ENCODE results near the gene PTGER4.

The PTGER4 gene

DNA sequence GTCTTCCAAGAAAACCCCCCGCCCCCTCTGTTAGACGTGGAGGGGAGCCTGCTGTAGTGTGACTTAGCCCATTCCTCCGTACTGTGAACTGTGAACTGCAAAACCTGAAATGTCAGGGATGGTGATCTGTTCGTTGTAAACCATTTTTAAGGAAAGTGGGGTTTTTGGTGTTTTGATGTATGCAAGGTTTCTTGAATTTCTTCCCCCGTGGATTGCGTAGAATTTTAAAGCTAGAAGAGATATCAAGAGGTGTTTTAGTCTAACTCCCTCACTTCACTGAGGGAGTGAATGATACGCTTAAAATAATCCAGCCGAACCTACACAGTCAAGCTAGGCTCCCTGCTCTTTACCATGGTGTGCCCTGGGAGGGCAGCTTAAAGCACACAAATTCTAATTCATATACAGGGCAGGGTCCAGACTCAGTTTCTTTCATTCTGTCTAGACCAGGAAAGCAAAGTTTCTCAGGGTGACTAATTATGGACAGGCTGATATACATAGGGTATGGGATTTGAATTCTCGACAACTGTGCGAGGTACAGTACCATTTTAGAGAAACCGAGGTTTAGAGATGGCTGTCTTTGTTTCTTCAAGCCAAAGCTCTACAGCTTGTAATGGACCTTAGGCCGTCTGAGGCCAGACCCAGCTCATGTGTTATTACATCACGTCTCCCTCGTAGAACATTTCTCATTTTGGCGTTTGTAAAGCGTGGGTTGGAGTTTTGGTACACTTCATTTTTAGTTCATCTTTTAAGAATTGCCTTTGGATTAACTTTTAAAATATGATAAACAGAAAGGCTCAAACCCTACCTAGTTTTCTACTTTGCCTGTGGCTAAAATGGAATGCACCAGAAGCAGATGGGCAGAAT is 2.7 kb downstream of the PTGER4 start:
- Histone ChIP-seq H3K4me2 (ENCODE audit: low read length) (peak overlapping the region; percentile 84), H3K4me3 (ENCODE audit: low read length) (peak overlapping the region; percentile 77), H3K4me1 (ENCODE audit: control insufficient read depth, insufficient read depth, low read length) (peaks cover 36% of the 10 kb centered on the region), H3K9ac (ENCODE audit: low read depth, low read length) (peak overlapping the region; percentile 93), H3K9me3 (replicated peaks; ENCODE audit: low read length) (no peaks in the 10 kb centered on the region), H3K36me3 (ENCODE audit: insufficient read depth, low read length) (peaks cover 30% of the 10 kb centered on the region), H3K27me3 (ENCODE audit: control insufficient read depth, insufficient read depth, low read length) (no peaks in the 10 kb centered on the region)

DNA sequence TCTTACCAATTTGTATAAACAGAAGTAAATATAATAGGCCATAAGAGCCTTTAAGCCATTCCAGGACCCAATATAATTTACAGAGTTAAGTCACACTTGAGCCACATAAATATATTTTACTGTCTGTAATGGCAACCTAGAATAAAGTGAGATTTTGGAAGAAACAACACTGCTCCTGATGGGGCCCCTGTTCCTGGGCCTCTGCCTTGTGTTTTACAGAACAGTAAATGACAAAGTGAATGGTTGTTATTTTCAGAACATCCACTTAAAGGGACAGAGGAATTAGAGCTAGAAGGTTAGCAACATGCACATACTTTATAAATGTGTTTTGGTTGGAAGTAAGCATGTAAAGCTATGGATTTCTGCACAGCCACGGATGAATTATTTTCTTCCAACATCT is 3.6 kb downstream of the PTGER4 start:
- Histone ChIP-seq H3K9ac (ENCODE audit: low read depth, low read length) (peak overlapping the region; percentile 93), H3K4me1 (ENCODE audit: control insufficient read depth, insufficient read depth, low read length) (peaks cover 35% of the 10 kb centered on the region), H3K36me3 (ENCODE audit: insufficient read depth, low read length) (peaks cover 38% of the 10 kb centered on the region), H3K4me2 (ENCODE audit: low read length) (peak overlapping the region; percentile 84), H3K9me3 (replicated peaks; ENCODE audit: low read length) (no peaks in the 10 kb centered on the region), H3K4me3 (ENCODE audit: low read length) (peak overlapping the region; percentile 77), H3K27me3 (ENCODE audit: control insufficient read depth, insufficient read depth, low read length) (no peaks in the 10 kb centered on the region)

DNA sequence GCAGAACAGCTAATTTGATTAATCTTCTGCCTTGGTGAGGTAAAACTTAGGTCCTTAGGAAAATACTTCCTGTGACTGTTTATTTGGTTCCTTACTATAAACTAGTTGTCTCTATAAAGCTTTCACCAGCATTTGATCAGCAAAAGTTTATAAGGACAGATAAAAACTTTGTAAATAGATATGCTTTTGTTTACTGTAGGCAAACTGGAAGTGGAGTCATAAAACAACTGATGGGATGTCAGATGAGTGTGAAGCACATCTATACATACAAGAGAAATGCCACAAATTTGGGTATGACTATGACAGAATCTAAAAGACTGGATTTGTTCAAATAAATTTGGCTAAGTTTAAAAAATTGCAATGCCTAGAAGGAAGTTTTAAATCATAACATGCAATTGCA is 5.5 kb downstream of the PTGER4 start:
- Histone ChIP-seq H3K4me1 (ENCODE audit: control insufficient read depth, insufficient read depth, low read length) (peaks cover 49% of the 10 kb centered on the region), H3K4me3 (ENCODE audit: low read length) (peak overlapping the region; percentile 77), H3K36me3 (ENCODE audit: insufficient read depth, low read length) (peaks cover 48% of the 10 kb centered on the region), H3K9me3 (replicated peaks; ENCODE audit: low read length) (no peaks in the 10 kb centered on the region), H3K4me2 (ENCODE audit: low read length) (peak overlapping the region; percentile 84), H3K9ac (ENCODE audit: low read depth, low read length) (peak overlapping the region; percentile 57), H3K27me3 (ENCODE audit: control insufficient read depth, insufficient read depth, low read length) (no peaks in the 10 kb centered on the region)

DNA sequence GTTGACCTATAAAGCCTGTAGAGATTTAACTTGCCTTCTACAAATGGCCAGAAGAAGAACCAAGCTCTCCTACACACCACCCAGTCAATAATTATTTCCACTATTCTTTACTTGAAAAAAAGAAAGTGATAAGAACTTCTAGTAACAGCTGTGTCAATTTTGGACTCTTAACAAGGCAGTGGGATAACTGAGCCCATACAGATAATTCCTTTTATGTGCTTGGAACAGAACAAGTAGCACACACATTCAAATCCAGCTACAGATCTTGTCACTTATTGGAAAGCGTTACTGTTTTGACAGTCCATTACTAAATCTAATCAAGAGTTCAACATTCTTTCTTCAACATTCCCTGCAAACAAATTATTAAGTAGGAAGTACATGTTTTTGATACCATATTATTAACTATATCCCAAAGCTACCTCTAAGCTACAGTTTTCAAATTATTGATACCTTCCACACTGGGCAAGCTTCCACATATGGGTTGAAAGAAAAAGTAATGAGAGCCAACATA is 6.3 kb downstream of the PTGER4 start:
- H3K36me3 ChIP-seq (ENCODE audit: insufficient read depth, low read length), result peaks cover 53% of the 10 kb centered on the region
- no peaks in the 10 kb centered on the region for H3K27me3 ChIP-seq (ENCODE audit: control insufficient read depth, insufficient read depth, low read length)
- H3K9me3 ChIP-seq (replicated peaks; ENCODE audit: low read length), result no peaks in the 10 kb centered on the region
- H3K9ac ChIP-seq (ENCODE audit: low read depth, low read length), result peak overlapping the region; percentile 57
- H3K4me2 ChIP-seq (ENCODE audit: low read length), result peak overlapping the region; percentile 84
- H3K4me3 ChIP-seq (ENCODE audit: low read length), result peak overlapping the region; percentile 41
- H3K4me1 ChIP-seq (ENCODE audit: control insufficient read depth, insufficient read depth, low read length), result peaks cover 53% of the 10 kb centered on the region

DNA sequence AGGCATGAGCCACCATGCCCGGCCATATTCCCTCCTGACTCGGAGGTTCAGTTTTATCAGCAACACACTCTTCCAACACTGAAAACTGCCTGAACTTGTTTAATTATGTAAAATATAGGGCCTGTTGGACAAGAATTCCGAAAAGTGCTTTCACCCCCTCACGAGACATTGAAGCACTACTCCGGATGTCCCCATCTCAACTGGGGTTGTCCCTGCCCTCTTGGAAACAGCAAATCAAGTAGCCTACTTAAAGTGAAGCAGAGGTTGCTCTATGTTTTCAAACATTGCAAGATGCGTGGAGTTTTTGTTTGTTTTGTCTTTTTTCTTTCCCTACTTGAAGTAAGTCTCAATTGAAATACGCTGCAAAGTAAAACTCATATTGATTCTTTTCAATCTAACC is 7.6 kb downstream of the PTGER4 start:
- Histone ChIP-seq H3K9me3 (replicated peaks; ENCODE audit: low read length) (no peaks in the 10 kb centered on the region), H3K4me3 (ENCODE audit: low read length) (peak overlapping the region; percentile 43), H3K27me3 (ENCODE audit: control insufficient read depth, insufficient read depth, low read length) (no peaks in the 10 kb centered on the region), H3K9ac (ENCODE audit: low read depth, low read length) (peak overlapping the region; percentile 62), H3K36me3 (ENCODE audit: insufficient read depth, low read length) (peaks cover 50% of the 10 kb centered on the region), H3K4me2 (ENCODE audit: low read length) (peak overlapping the region; percentile 71), H3K4me1 (ENCODE audit: control insufficient read depth, insufficient read depth, low read length) (peaks cover 53% of the 10 kb centered on the region)

DNA sequence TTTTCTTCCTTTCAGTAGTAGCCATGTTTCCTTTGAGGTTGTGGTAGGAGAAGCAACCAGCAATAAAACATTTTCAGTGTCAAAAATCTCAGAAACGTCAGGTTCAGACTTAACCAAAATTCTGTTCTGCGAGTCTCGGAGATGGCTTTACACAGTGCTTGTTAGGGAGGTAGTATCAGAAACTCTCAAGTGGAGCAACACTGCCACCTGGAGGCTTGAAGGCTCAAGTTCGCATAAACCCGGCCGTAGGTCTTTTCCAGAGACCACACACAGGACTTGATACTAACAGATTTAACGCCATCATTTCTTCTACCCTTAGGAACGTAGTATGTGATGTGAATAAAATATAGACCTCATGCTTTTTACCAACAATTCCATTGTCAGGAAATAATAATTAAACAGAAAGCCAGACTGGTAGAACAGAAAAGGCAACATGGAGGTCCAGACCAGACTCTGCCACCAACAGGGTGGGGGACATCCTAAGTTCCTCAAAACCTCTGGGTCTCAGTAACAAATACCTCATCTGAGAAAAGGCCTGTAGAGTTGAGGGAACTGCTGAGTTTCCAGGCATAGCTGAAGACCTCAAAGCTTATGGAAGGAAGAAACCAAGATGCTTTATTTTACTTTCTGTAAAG is 8.5 kb downstream of the PTGER4 start:
- H3K9ac ChIP-seq (ENCODE audit: low read depth, low read length), result peak overlapping the region; percentile 71
- peak overlapping the region; percentile 73 for H3K4me2 ChIP-seq (ENCODE audit: low read length)
- H3K4me3 ChIP-seq (ENCODE audit: low read length), result peak overlapping the region; percentile 25
- H3K4me1 ChIP-seq (ENCODE audit: control insufficient read depth, insufficient read depth, low read length), result peaks cover 53% of the 10 kb centered on the region
- no peaks in the 10 kb centered on the region for H3K27me3 ChIP-seq (ENCODE audit: control insufficient read depth, insufficient read depth, low read length)
- H3K9me3 ChIP-seq (replicated peaks; ENCODE audit: low read length), result no peaks in the 10 kb centered on the region
- peaks cover 52% of the 10 kb centered on the region for H3K36me3 ChIP-seq (ENCODE audit: insufficient read depth, low read length)

DNA sequence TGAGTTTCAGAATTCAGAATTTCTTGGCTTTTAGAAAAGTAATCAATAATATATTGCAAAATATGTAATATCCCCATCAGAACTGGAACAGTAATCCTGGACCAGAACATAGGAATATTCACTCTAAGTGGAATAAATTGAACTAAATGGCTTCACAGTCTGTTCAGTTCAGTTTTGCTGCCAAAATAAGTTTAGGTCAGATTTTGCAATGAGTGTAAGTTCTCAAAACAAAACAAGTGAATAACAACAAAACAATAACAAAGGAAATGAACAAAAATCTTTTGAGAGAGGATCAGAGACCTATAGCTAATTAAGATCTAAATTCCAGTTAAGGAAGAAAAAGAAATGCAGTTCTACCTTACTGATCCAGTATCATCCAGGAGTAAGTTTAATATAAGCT is 9.3 kb downstream of the PTGER4 start:
- peak overlapping the region; percentile 73 for H3K4me2 ChIP-seq (ENCODE audit: low read length)
- peak overlapping the region; percentile 71 for H3K9ac ChIP-seq (ENCODE audit: low read depth, low read length)
- peaks cover 52% of the 10 kb centered on the region for H3K36me3 ChIP-seq (ENCODE audit: insufficient read depth, low read length)
- H3K4me3 ChIP-seq (ENCODE audit: low read length), result no peak overlapping the region
- no peaks in the 10 kb centered on the region for H3K27me3 ChIP-seq (ENCODE audit: control insufficient read depth, insufficient read depth, low read length)
- H3K4me1 ChIP-seq (ENCODE audit: control insufficient read depth, insufficient read depth, low read length), result peaks cover 53% of the 10 kb centered on the region
- H3K9me3 ChIP-seq (replicated peaks; ENCODE audit: low read length), result no peaks in the 10 kb centered on the region

DNA sequence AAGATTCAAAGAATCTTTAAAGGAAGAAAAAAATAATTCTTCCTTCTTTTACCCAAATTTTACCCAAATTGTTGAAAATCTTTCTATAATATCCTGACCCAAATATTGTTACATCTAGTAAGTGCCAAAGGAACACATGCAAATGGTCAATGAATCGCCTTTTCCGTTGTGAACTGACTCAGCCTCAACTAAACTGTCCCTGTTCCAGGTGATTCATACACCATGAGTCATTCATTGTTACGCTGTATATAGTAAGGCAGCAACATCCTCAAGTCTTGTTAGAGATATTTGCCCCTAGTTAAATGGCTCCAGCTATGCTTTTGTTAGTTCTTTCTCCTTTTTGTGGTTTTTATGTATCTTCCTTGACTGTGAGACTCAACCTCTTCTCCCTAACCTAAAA is 9.7 kb downstream of the PTGER4 start:
- Histone ChIP-seq H3K4me1 (ENCODE audit: control insufficient read depth, insufficient read depth, low read length) (peaks cover 53% of the 10 kb centered on the region), H3K4me2 (ENCODE audit: low read length) (peak overlapping the region; percentile 73), H3K36me3 (ENCODE audit: insufficient read depth, low read length) (peaks cover 57% of the 10 kb centered on the region)

DNA sequence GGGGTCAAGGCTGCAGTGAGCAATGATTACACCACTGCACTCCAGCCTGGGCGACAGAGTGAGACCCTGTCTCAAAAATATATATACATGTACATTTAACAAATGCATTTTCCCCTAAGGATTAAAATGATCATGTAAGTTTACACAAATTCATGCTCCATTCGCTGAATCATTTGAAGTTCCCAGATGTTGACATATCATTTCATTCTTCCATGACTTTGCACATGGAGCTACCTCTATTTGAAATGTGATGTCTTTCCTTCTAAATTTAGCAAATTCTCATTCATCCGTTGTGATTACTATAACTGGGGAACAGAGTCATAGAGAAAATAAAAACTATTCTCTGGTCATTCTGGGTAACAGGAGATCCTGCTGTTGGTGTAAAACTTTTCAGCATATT is 10.6 kb downstream of the PTGER4 start:
- H3K9ac ChIP-seq (ENCODE audit: low read depth, low read length), result no peak overlapping the region
- H3K9me3 ChIP-seq (replicated peaks; ENCODE audit: low read length), result no peaks in the 10 kb centered on the region
- H3K4me3 ChIP-seq (ENCODE audit: low read length), result no peak overlapping the region
- H3K36me3 ChIP-seq (ENCODE audit: insufficient read depth, low read length), result peaks cover 62% of the 10 kb centered on the region
- no peak overlapping the region for H3K4me2 ChIP-seq (ENCODE audit: low read length)
- H3K27me3 ChIP-seq (ENCODE audit: control insufficient read depth, insufficient read depth, low read length), result no peaks in the 10 kb centered on the region
- peaks cover 46% of the 10 kb centered on the region for H3K4me1 ChIP-seq (ENCODE audit: control insufficient read depth, insufficient read depth, low read length)

More for the DNA sequence above, 9.7 kb downstream of the PTGER4 start:
- Histone ChIP-seq H3K4me3 (ENCODE audit: low read length) (no peak overlapping the region), H3K9me3 (replicated peaks; ENCODE audit: low read length) (no peaks in the 10 kb centered on the region), H3K9ac (ENCODE audit: low read depth, low read length) (peak overlapping the region; percentile 71), H3K27me3 (ENCODE audit: control insufficient read depth, insufficient read depth, low read length) (no peaks in the 10 kb centered on the region)

DNA sequence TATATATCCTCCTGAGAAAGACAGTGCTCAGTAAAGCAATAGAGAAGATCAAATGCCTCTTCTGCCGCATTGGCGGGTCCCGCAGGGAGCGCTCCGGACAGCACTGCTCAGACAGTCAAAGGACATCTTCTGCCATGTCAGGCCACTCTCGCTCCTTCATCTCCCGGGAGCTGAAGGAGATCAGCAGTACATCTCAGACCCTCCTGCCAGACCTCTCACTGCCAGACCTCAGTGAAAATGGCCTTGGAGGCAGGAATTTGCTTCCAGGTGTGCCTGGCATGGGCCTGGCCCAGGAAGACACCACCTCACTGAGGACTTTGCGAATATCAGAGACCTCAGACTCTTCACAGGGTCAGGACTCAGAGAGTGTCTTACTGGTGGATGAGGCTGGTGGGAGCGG is 12.2 kb downstream of the PTGER4 start:
- no peak overlapping the region for H3K9ac ChIP-seq (ENCODE audit: low read depth, low read length)
- H3K9me3 ChIP-seq (replicated peaks; ENCODE audit: low read length), result no peaks in the 10 kb centered on the region
- H3K4me2 ChIP-seq (ENCODE audit: low read length), result no peak overlapping the region
- H3K27me3 ChIP-seq (ENCODE audit: control insufficient read depth, insufficient read depth, low read length), result no peaks in the 10 kb centered on the region
- peaks cover 32% of the 10 kb centered on the region for H3K4me1 ChIP-seq (ENCODE audit: control insufficient read depth, insufficient read depth, low read length)
- no peak overlapping the region for H3K4me3 ChIP-seq (ENCODE audit: low read length)
- H3K36me3 ChIP-seq (ENCODE audit: insufficient read depth, low read length), result peaks cover 62% of the 10 kb centered on the region

DNA sequence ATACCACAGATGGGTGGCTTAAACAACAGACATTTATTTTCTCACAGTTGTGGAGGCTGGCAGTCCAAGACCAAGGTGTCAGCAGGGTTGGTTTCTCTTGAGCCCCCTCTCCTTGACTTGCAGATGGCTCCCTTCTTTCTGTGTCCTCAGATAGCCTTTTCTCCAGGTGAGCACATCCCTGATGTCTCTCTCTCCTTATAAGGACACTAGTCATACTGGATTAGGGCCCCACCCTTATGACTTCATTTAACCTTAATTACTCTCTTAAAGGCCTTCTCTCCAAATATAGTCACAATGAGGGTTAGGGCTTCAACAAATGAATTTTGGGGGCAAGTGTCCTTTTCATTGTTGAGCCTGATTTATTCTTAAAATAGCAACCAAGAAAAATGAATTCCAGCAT is 14.7 kb downstream of the PTGER4 start:
- Histone ChIP-seq H3K36me3 (ENCODE audit: insufficient read depth, low read length) (peaks cover 45% of the 10 kb centered on the region), H3K4me1 (ENCODE audit: control insufficient read depth, insufficient read depth, low read length) (peaks cover 11% of the 10 kb centered on the region)

More for the DNA sequence above, 14.7 kb downstream of the PTGER4 start:
- no peak overlapping the region for H3K9ac ChIP-seq (ENCODE audit: low read depth, low read length)
- H3K27me3 ChIP-seq (ENCODE audit: control insufficient read depth, insufficient read depth, low read length), result no peaks in the 10 kb centered on the region
- no peak overlapping the region for H3K4me3 ChIP-seq (ENCODE audit: low read length)
- H3K4me2 ChIP-seq (ENCODE audit: low read length), result no peak overlapping the region
- H3K9me3 ChIP-seq (replicated peaks; ENCODE audit: low read length), result no peaks in the 10 kb centered on the region

Data from skeletal muscle satellite cell (primary cell).